TTC549 (cell line): ENCODE data around the gene MACROD1.
"Not testable (repeated sequence)": the region's sequence is repeated elsewhere in the genome, so short reads cannot be mapped to it uniquely, and the experiment has no call there.

ENCODE experiments used
- FAIRE-seq: peaks from 2 replicates; lab custom pipeline; 2012; peaks lifted over from hg19 to GRCh38; lab: Jason Lieb, UNC

The MACROD1 gene

DNA sequence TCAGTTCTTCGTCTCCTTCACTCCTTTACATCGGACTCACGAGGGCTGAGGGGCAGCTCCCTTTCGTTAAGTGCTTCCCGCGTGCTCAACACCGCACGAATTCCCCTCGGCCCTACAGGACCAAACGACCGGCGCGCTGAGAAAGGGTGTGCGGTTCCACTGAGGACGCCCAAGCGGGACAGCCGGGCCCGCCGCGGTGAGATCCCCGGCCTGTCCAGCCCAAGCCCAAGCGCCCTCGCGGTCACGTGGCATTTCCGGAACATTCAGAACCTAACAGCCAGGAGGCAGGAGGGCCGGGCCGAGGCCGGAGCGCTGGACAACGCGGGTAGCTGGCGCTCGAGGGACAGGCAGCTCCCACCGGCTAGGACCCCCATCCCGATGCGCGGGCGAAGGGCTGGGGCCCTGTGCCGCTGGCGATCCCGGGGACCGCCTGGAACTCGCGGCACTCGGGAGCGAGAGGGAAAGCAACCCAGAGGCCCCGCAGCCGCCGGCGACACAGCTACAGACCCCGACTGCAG lies 19.3 kb upstream of the MACROD1 start:
- FAIRE-seq: no peak

DNA sequence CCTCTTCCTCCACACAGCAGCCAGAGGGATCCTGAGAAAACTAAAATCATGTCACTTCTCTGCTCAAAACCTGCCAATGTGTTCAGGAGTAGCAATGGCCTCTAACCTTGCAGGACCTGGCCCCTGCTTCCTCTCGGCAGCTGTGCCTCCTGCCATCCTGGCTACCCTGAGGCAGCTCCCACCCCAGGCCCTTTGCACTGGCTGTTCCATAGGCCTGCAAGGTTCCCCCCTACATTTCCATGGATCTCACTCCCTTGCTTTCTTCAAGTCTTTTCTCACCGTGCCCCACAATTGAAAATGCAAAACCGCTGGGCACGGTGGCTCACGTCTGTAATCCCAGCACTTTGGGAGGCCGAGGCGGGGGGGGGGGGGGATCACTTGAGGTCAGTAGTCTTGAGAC lies 18.0 kb upstream of the MACROD1 start:
- no peak for FAIRE-seq

DNA sequence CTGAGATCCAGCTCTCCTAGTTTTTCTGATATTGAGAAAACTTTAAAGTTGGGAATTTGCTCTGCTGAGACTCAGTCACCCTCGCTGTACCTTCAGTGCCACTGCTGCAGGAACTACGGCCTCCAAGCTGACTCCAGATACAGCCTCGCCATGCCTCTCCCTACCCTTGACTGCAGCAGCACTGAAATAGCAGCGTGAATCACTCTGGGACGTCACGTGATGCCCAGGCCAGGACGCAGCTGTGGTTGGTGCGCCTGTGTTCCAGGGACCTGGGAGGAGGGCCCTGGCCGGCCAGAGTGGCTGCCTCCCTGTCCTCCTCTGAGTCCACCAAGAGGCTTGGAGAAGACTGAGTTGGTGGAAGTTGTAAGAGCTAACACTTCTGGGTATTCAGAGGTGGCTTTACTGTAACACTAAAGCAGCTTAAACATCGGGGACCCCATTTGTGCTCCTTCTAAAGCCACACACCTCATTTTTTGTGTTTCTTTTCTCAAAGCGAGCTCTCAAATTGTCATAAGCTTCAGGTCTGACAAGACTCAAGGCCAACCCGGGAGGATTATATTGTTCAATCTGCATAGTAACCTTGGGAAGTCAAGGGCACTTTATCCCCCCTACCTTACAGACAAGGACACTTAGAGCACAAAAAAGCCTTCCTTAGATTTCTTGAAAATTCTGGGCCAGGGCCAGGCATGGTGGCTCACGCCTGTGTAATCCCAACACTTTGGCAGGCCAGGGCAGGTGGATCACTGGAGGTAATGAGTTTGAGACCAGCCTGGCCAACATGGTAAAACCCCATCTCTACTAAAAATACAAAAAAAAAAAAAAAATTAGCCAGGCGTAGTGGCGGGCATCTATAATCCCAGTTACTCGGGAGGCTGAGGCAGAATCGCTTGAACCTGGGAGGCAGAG lies 15.8 kb upstream of the MACROD1 start:
- FAIRE-seq: no peak

DNA sequence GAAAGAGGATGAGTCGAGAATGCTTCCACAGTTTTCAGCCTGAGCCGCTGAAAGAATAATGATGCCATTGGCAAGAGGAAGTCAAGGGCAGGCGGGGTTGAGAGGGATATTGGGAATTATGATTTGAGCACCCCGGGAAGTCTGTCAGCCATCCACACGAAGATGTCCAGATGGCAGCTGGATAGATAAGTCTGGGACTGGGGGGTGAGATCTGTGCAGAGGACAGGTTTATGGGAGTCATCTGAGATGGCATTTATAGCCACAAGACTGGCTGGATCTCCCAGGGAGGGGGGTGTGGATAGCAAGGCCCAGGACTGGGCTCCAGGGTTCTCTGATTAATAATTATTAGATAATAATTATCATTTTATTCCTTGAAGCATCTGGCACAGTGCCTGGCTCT lies 15.0 kb upstream of the MACROD1 start:
- FAIRE-seq: no peak

DNA sequence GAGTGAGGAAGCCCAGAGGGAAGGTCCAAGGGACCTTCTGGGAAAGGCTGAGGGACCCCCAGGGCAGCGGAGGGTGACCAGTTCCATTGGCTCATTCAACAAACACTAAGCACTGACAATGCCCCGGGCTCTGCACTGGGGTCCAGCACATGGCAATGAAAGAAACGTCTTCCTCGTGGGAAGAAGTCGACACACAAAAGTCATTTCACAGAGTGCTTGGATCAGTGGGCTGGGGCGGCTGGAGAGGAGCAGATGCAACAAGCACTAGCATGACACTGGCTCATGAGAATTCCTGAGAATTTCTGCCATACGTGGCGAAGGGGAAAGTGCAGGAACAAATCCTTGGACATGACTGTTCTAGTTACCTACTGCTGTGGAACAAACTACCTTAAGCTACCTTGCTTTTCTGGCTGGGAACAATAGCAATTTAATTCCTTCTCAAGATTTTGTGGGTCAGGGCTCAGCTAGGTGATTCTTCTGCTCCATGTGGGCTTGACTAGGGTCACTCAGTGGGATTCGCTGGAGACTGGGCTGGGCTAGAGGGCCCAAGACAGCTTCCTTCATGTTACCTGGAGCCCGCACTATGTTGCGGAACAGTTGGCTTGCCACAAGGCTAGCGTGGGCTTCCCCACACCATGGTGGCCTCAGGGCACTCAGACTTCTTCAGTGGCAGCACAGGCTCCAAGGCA lies 13.2 kb upstream of the MACROD1 start:
- FAIRE-seq: no peak

DNA sequence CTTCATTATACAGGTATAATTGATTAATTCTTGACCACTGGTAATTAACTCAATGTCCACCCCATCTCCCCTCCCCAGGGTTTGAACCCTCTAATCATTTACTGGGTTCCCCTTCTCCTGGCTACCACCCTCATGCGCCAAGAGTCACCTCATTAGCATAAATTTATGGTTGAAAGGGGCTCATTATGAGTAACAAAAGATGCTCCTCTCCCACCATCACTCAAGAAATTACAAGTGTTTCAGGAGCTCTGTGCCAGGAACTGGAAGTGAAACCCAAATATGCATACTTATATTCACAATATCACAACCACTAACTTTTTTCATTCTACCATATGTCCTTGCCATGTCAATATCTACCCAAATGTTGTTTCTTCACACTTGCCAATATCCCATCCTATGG lies 12.3 kb upstream of the MACROD1 start:
- FAIRE-seq: no peak

DNA sequence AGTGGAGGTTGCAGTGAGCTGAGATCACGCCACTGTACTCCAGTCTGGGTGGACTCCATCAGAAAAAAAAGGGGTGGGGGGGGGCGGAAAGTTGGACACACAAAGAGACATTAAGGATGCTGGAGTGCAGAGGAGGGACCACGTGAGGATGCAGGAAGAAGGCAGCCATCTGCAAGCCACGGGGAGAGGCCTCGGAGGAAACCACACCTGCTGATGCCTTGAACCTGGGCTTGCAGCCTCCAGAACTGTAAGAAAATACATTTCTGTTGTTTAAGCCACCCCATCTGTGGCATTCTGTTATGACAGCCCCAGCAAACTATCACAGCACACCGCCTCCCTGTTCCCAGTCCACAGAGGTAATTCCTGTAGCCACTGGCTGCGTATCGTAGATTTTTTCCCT lies 10.8 kb upstream of the MACROD1 start:
- no peak for FAIRE-seq

DNA sequence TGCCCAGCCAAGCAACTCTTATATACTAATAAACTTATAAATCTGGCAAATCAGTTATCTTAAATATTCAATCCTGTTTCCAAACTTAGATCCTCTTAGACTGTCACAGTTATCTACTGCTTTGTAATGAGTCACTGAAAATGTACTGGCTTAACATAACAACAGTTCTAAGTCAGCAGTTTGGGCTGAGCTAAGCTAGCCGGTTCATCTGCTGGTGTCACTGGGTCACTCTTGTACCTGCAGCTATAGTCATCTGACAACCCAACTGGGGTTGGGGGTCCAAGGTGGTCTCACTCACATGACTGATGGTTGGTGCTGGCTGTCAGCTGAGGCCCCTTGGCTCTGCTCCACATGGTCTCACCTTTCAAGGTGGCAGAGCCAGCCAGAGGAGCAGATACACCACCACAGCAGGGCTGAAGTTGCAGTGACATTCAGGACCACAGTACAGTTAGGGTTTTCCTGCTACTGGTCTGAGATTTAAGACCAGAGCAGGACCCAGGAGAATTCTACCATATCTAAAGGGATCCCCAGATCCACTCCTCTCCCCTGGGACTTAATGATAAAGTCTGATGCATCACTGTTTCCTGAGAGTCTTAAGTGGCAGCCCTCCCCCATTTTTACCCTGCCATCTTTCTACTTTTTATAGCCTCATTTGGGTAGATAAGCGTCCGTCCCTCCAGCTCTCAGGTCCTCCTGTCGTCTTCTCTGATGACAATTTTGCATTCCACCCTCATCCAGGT lies 7.9 kb upstream of the MACROD1 start:
- no peak for FAIRE-seq

DNA sequence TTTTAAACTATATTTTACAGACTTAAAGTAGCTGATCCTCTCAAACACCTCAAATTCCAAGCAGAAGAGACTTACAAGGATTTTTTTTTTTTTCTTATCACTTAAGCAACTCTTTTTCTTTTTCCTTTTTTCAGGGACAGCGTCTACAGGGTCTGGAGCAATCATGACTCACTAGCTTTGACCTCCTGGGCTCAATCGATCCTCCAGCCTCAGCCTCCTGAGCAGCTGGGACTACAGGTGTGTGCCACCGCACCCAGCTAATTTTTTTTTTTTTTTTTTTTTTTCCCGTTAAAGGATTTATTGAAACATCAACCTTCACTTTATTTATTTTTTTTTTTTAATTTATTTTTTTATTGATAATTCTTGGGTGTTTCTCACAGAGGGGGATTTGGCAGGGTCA lies 4.5 kb upstream of the MACROD1 start:
- FAIRE-seq: no peak

DNA sequence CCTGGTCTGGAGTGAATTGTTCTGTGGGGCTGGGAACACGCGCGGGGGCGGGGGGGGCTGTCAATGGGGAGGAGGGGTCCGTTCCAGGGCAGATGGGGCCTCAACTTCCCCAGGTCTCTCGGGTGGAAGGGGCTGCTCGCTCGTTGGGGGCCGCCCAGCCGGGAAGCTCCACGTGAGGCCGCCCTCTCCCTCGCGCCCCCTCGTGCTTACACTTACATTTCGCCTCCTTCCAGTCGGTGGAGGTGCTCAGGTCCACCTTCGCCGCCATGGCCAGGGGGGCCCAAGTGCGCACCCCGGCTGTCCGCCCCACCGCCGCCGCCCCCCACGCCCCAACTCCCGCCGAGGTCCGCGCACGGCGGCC lies 452 bp downstream of the MACROD1 start:
- FAIRE-seq: no peak

DNA sequence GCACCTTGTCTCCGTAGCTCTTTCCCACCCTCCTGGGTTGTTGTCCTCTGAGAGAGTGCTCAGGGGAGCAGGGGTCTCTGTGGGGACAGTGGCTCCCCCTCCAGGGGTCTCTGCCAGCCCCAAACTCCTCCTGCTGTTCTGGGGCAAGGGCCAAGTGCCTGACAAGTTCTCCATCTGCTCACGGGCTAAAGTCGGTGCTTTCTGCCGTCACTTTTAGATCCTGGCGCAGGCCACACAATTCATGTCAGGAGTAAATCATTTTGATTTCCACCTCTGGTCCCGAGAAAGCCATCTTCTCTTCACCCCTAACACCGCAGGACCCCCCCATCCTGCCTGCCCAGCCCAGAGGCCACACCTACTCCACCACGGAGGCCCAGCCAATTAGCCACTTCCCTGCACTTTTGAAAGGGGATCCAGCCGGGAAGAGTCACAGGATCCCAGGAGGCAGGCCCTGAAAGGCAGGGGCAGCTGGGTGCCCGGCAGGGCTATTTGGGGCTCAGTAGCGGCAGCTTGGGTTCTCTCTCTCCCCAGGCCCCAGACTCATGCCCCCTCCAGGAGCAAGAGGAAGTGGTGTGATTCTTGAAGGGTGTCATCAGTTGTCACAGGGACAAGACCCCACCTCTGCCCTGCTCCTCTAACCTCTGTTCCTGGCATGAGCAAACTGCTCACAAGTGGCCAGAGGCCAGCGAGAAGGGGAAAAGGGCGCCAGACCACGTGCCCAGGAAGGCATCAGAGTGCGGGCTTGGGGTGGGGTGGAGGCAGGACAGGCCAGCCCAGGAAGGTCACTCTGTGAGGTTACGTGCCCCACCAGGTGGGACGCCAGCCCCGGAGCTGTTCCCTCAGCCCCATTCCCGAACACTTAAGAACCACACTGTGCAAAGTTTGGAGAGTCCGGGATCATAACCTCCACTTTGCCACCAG lies 1.3 kb downstream of the MACROD1 start:
- no peak for FAIRE-seq

DNA sequence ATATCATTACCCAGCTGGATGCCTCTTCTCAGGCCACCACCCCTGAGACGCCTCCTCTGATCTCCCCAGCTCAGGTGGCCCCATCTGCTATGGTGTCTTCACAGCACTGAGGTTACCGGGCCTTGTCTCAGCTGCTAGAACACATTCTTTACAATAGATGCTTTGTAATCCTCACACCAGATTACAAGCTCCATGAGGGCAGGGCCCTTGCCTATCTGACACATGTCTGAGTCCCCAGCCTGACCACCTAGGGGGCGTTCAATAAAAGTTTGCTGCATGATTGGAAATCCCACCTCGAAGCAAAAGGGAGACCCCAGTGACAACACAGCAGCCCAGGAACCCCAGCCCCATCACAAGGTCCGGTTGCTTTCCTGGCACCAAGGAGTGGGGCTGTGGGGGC lies 2.0 kb downstream of the MACROD1 start:
- no peak for FAIRE-seq

DNA sequence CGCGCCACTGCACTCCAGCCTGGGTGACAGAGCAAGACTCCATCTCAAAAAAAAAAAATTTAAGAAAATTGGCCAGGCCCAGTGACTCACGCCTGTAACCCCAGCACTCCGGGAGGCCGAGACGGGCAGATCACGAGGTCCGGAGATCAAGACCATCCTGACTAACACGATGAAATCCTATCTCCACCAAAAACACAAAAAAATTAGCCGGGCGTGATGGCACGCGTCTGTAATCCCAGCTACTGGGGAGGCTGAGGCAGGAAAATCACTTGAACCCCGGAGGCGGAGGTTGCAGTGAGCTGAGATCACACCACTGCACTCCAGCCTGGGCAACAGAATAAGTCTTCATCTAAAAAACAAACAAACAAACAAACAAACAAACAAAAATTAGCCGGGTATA lies 3.1 kb downstream of the MACROD1 start:
- FAIRE-seq: not testable (repeated sequence)

DNA sequence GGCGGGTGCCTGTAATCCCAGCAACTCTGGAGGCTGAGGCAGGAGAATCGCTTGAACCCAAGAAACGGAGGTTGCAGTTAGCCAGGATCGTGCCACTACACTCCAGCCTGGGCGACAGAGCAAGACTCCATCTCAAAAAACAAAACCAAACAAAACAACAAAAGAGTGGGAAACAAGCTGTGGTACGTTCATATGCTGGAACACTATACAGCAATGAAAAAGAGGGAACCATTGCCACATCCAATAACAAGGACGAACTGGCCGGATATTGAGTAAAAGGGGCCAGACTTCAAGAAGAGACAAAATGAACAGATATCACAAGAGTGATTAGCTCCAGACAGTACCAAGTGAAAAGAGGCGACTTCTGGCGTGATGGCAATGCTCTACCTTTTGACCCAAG lies 4.9 kb downstream of the MACROD1 start:
- no peak for FAIRE-seq

DNA sequence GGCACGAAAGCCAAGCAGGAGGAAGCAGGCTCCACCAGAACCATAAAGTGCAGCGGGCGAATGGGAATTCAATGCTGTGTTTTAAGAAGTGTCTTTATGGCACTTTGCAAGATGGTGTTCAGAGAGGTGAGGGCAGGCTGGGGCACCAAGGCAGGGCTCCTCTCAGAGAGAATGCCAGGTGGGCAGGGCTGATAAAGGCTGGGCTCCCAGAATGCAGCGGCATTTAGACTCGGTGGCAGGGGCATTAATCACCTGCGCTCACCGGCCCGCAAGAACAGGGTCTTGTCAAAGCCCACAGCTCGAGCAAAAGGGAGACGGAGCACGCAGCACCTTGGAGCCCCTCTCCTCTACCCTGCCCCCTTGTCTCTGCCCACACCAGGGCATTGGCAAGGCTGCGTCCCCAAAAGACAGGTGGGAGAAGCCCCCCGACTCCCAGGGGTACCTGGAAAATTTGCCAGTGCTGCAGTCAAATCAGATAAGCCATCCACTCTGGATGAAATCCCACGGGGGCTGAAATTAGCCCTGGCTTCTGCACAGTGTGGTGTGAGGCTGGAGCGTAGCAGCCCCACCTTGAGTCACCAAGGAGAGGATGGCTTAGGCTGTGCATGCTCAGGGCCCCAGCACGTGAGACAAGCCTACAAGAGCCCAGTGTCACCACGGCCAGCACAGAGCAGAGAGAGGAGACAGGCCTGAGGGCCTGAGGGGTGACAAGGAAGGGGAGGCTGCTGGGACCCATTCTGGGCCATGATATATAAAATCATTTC lies 8.1 kb downstream of the MACROD1 start:
- FAIRE-seq: no peak

DNA sequence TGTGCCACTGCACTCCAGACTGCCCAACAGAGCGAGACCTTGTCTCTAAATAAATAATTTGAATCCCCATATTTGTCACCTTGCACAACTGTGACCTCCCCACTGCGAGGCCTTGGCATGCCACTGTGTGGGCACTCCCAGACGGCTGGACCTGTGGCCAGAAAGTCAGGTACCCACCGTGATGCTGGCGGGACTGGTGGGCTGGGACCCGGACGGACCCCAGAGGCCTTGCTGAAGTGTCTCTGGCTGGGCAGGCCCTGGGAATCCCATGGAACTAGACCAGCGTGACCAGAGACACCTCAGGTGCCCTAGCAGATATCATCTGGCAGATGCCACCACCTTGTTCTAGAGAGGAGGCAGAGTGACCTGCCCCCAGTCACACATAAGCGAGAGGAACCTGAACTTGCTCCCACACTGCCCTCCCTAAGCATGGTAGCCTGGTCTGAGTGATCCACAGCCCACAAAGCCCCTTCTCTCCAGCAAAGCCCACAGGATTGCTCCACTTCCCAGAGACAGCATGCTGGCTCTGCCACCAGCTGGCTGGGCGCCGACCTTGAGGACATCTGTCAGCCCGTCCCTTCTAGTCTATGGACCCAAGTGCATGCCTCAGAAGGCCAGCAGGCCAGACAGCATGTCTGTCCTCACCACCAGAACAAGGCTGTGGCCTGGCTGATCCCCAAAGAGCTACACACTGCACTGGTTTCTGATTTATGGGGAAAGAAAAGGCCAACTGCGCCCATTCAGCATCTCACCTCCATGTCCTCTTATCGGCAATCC lies 9.5 kb downstream of the MACROD1 start:
- no peak for FAIRE-seq

DNA sequence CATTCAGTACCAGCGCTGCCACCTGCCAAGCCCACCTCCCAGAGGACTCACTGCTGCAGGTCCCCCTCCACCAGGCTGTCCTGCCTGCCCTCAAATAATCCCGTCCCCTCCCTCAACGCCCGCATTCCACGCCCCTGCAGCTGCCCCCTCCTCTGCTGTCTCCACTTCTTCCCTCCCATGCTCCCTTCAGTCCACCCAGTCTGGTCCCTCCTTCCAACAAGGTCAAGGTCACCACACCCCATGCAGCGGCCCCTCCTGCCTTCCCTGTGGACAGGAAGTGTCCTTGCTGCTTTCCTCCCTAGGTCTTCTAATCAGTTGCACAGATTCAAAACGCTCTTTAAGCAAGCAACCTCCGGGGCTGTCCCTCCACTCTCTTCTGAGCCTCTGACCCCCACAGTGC lies 12.1 kb downstream of the MACROD1 start:
- no peak for FAIRE-seq

DNA sequence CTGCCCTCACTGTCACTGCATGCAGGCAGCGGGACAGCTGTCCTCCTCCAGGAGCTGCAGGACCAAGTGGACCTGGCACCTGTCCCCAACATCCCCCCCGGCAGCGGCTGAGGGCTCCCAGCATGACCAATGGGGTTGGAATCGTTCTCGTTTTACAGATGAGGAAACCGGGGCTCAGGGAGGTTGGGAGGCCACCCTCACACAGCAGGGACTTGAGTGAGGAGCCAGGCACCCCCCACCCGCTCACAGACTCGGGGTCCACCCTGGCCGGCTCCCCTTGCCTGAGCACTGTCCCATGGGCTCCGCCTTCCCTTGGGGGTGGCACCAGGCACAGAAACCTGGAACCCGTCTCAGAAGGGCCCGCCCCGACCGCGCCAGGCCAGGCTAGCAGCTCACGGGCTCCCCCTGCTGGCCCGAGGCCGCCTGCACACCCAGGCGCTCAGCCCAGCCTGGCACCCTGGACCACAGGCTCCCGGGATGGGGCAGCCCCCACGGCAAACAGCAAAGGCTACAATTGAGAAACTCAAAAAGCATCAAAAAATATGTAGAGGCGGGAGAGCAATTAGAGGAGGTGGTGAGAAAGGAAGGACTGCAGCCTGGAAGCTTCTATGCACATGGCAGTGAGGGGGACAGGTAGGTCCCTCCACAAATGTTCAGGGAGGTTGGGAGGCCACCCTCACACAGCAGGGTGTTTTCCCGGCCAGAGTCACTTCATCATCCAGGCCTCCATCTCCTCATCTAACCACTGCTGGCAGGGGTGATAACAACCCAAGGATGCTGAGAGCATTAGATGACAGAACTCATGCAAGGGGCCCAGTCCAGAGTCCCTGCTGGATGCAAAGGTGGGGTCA lies 12.8 kb downstream of the MACROD1 start:
- no peak for FAIRE-seq

DNA sequence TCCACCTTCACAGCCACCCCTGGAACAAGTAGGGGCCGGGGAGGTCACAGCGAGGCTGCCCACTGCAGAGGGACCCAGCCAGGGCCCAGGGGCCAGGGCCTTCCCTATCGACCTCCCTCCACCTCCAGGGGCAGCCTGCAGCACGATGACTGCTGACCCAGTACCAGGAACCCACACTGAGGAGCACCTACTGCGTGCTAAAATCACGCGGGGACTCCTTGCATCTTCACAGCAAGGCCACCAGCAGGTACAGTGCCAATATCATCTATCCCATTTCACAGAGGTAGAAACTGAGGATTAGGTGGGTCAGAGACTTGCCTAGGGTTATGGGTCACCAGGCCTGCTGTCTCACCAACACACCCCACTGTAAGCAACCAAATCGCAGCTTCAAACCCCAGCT lies 14.6 kb downstream of the MACROD1 start:
- FAIRE-seq: no peak
